ENCODE data around the gene ANKS1A. TPM values are rescaled to one million over a fixed set of nuclear protein-coding genes. Genes with fewer than 3 reads are reported as not detected.
"Not testable (repeated sequence)": the region's sequence is repeated elsewhere in the genome, so short reads cannot be mapped to it uniquely, and the experiment has no call there.

Gene ANKS1A
- polyA plus RNA-seq, 3 donors = 1.7 to 8.0 (median 3.1) TPM

DNA sequence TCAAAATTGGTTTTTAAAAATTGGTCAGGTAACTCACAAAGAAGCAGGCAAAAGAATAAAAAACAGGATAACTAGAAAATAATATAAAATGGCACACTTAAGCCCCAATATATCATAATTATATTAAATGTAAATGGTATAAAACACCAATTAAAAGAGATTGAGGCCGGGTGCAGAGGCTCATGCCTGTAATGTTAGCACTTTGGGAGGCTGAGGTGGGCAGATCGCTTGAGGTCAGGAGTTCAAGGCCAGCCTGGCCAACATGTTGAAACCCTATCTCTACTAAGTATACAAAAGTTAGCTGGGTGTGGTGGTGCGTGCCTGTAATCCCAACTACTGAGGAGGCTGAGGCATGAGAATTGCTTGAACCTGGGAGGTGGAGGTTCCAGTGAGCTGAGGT lies 216.0 kb downstream of the ANKS1A start:
- Histone ChIP-seq H2AFZ (ENCODE audit: insufficient read depth, low read depth, low read length, poor library complexity, severe bottlenecking) (no peak overlapping the region), H3K4me2 (replicated peaks; ENCODE audit: extremely low read depth, low read length, poor library complexity, severe bottlenecking) (no peak overlapping the region), H3K79me2 (ENCODE audit: insufficient read depth, low read length) (no peaks in the 10 kb centered on the region), H3K4me3 (replicated peaks in 1 of 3; ENCODE audit: low read depth in 2 of 3, low read length in 3 of 3) (no peak overlapping the region), H3K4me1 (ENCODE audit: control insufficient read depth in 1 of 2, insufficient read depth in 2 of 2, low read length in 2 of 2) (no peaks in the 10 kb centered on the region), H3K27me3 (ENCODE audit: control insufficient read depth in 2 of 2, insufficient read depth in 2 of 2, low read length in 2 of 2) (no peaks in the 10 kb centered on the region), H3K36me3 (replicated peaks in 1 of 2; ENCODE audit: control insufficient read depth in 1 of 2, insufficient read depth in 2 of 2, low read length in 2 of 2) (no peaks in the 10 kb centered on the region), H3K9ac (ENCODE audit: insufficient read depth, low read length, poor library complexity, severe bottlenecking) (no peak overlapping the region), H4K20me1 (ENCODE audit: insufficient read depth, low read length) (no peaks in the 10 kb centered on the region), H3K9me3 (replicated peaks in 1 of 2; ENCODE audit: control insufficient read depth in 1 of 2, insufficient read depth in 1 of 2, low read length in 2 of 2) (no peaks in the 10 kb centered on the region), H3K27ac (ENCODE audit: low read depth in 1 of 2, low read length in 2 of 2) (no peak overlapping the region)
- no CpG with 5 or more reads among the region's 3 CpGs for WGBS (ENCODE audit: insufficient coverage)
- H3K27me3 Mint-ChIP-seq (ENCODE audit: low read depth in 3 of 3) = peaks cover 0 to 4% (median 0%) of the 10 kb centered on the region in 3 donors
- no peak overlapping the region for H3K4me3 Mint-ChIP-seq
- no peak for DNase-seq
- no peaks in the 10 kb centered on the region for H3K4me1 Mint-ChIP-seq
- H3K9me3 Mint-ChIP-seq = peaks cover 2 to 11% (median 6%) of the 10 kb centered on the region in 7 donors
- H3K27ac Mint-ChIP-seq = no peak overlapping the region
- TF ChIP-seq, protein P1, sequence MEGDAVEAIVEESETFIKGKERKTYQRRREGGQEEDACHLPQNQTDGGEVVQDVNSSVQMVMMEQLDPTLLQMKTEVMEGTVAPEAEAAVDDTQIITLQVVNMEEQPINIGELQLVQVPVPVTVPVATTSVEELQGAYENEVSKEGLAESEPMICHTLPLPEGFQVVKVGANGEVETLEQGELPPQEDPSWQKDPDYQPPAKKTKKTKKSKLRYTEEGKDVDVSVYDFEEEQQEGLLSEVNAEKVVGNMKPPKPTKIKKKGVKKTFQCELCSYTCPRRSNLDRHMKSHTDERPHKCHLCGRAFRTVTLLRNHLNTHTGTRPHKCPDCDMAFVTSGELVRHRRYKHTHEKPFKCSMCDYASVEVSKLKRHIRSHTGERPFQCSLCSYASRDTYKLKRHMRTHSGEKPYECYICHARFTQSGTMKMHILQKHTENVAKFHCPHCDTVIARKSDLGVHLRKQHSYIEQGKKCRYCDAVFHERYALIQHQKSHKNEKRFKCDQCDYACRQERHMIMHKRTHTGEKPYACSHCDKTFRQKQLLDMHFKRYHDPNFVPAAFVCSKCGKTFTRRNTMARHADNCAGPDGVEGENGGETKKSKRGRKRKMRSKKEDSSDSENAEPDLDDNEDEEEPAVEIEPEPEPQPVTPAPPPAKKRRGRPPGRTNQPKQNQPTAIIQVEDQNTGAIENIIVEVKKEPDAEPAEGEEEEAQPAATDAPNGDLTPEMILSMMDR (IDR thresholded peaks at IDR 0.05) = no peak
- no peaks in the 10 kb centered on the region for H3K36me3 Mint-ChIP-seq
- intact Hi-C loops (cut with micrococcal nuclease) = no loop called here

DNA sequence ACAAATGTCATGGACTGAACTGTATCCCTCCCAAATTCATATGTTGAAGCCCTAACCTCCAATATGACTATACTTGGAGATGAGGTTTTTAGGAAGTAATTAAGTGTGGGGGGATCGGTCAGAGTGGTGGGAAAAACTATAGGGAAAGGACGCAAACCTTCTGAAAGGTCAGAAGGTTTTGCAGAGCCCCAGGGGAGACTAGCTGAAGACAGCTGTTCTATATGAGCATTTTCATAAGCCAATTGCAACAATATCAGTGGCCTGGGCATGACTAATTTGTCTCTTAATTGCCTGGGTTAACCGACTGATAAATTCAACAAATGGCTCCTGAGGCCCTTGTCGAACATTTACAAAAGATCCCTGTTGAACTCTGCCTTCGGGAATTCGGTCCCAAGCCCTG lies 217.0 kb downstream of the ANKS1A start:
- H3K27me3 ChIP-seq (ENCODE audit: control insufficient read depth in 2 of 2, insufficient read depth in 2 of 2, low read length in 2 of 2); H3K4me3 ChIP-seq (replicated peaks in 1 of 3; ENCODE audit: low read depth in 2 of 3, low read length in 3 of 3); H3K9ac ChIP-seq (ENCODE audit: insufficient read depth, low read length, poor library complexity, severe bottlenecking); H3K27me3 Mint-ChIP-seq (ENCODE audit: low read depth in 3 of 3); H3K27ac Mint-ChIP-seq; H3K4me1 Mint-ChIP-seq; H3K27ac ChIP-seq (ENCODE audit: low read depth in 1 of 2, low read length in 2 of 2); H4K20me1 ChIP-seq (ENCODE audit: insufficient read depth, low read length); intact Hi-C loops (cut with micrococcal nuclease); H3K36me3 Mint-ChIP-seq; H2AFZ ChIP-seq (ENCODE audit: insufficient read depth, low read depth, low read length, poor library complexity, severe bottlenecking); H3K4me3 Mint-ChIP-seq; DNase-seq; H3K4me1 ChIP-seq (ENCODE audit: control insufficient read depth in 1 of 2, insufficient read depth in 2 of 2, low read length in 2 of 2); H3K9me3 ChIP-seq (replicated peaks in 1 of 2; ENCODE audit: control insufficient read depth in 1 of 2, insufficient read depth in 1 of 2, low read length in 2 of 2); H3K36me3 ChIP-seq (replicated peaks in 1 of 2; ENCODE audit: control insufficient read depth in 1 of 2, insufficient read depth in 2 of 2, low read length in 2 of 2); H3K4me2 ChIP-seq (replicated peaks; ENCODE audit: extremely low read depth, low read length, poor library complexity, severe bottlenecking); H3K79me2 ChIP-seq (ENCODE audit: insufficient read depth, low read length): not testable (repeated sequence)
- peaks cover 2 to 11% (median 8%) of the 10 kb centered on the region in 7 donors for H3K9me3 Mint-ChIP-seq
- WGBS (ENCODE audit: insufficient coverage) = 80% methylated on average over 3 of the region's 6 CpGs

DNA sequence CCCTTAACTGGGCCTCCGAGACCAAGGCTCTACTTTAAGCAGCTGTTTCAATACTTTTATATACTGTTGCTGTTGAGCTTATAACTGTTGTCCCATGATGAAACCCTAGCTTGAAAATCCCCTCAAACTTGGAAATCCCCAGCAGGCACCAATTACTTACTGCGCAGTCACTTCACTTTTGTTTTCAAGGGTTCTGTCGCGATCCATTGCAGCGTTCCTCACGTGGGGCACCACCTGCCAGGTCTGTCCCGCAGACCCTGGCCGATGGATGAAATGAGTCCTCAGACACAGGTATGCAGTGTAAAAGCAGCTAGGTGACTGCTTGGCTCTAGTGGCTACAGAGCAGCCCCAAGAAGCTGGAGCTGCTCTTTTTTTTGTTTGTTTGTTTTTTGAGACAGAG lies 218.2 kb downstream of the ANKS1A start:
- H3K79me2 ChIP-seq (ENCODE audit: insufficient read depth, low read length); H3K4me2 ChIP-seq (replicated peaks; ENCODE audit: extremely low read depth, low read length, poor library complexity, severe bottlenecking); H2AFZ ChIP-seq (ENCODE audit: insufficient read depth, low read depth, low read length, poor library complexity, severe bottlenecking); H3K4me1 Mint-ChIP-seq; H3K4me3 Mint-ChIP-seq; H3K27ac ChIP-seq (ENCODE audit: low read depth in 1 of 2, low read length in 2 of 2); H3K27me3 ChIP-seq (ENCODE audit: control insufficient read depth in 2 of 2, insufficient read depth in 2 of 2, low read length in 2 of 2); H3K4me3 ChIP-seq (replicated peaks in 1 of 3; ENCODE audit: low read depth in 2 of 3, low read length in 3 of 3); H3K4me1 ChIP-seq (ENCODE audit: control insufficient read depth in 1 of 2, insufficient read depth in 2 of 2, low read length in 2 of 2); DNase-seq; H3K36me3 ChIP-seq (replicated peaks in 1 of 2; ENCODE audit: control insufficient read depth in 1 of 2, insufficient read depth in 2 of 2, low read length in 2 of 2); intact Hi-C loops (cut with micrococcal nuclease); H3K36me3 Mint-ChIP-seq; H3K9me3 ChIP-seq (replicated peaks in 1 of 2; ENCODE audit: control insufficient read depth in 1 of 2, insufficient read depth in 1 of 2, low read length in 2 of 2); H3K27ac Mint-ChIP-seq; H3K9ac ChIP-seq (ENCODE audit: insufficient read depth, low read length, poor library complexity, severe bottlenecking); H3K27me3 Mint-ChIP-seq (ENCODE audit: low read depth in 3 of 3); H4K20me1 ChIP-seq (ENCODE audit: insufficient read depth, low read length): not testable (repeated sequence)
- H3K9me3 Mint-ChIP-seq = peaks cover 3 to 14% (median 9%) of the 10 kb centered on the region in 7 donors
- 60% methylated on average over 1 of the region's 8 CpGs for WGBS (ENCODE audit: insufficient coverage)

- peaks cover 3 to 14% (median 9%) of the 10 kb centered on the region in 7 donors for H3K9me3 Mint-ChIP-seq
- intact Hi-C loops (cut with micrococcal nuclease); DNase-seq; H3K4me2 ChIP-seq (replicated peaks; ENCODE audit: extremely low read depth, low read length, poor library complexity, severe bottlenecking); H3K9me3 ChIP-seq (replicated peaks in 1 of 2; ENCODE audit: control insufficient read depth in 1 of 2, insufficient read depth in 1 of 2, low read length in 2 of 2); H3K36me3 Mint-ChIP-seq; H3K4me1 Mint-ChIP-seq; H3K27ac Mint-ChIP-seq; H3K27me3 ChIP-seq (ENCODE audit: control insufficient read depth in 2 of 2, insufficient read depth in 2 of 2, low read length in 2 of 2); H3K27ac ChIP-seq (ENCODE audit: low read depth in 1 of 2, low read length in 2 of 2); H3K4me3 ChIP-seq (replicated peaks in 1 of 3; ENCODE audit: low read depth in 2 of 3, low read length in 3 of 3); H3K36me3 ChIP-seq (replicated peaks in 1 of 2; ENCODE audit: control insufficient read depth in 1 of 2, insufficient read depth in 2 of 2, low read length in 2 of 2); H3K79me2 ChIP-seq (ENCODE audit: insufficient read depth, low read length); H3K4me3 Mint-ChIP-seq; H3K27me3 Mint-ChIP-seq (ENCODE audit: low read depth in 3 of 3); H4K20me1 ChIP-seq (ENCODE audit: insufficient read depth, low read length); H3K9ac ChIP-seq (ENCODE audit: insufficient read depth, low read length, poor library complexity, severe bottlenecking); H3K4me1 ChIP-seq (ENCODE audit: control insufficient read depth in 1 of 2, insufficient read depth in 2 of 2, low read length in 2 of 2); H2AFZ ChIP-seq (ENCODE audit: insufficient read depth, low read depth, low read length, poor library complexity, severe bottlenecking): not testable (repeated sequence)
- WGBS (ENCODE audit: insufficient coverage) = 95% methylated on average over 3 of the region's 5 CpGs
Measured at GRCh38 chr6:35107761-35108160, 218.7 kb downstream of the ANKS1A start.

All from CD14-positive monocyte (primary cell).